ENCODE data around the gene FKBP2.

Gene FKBP2

DNA sequence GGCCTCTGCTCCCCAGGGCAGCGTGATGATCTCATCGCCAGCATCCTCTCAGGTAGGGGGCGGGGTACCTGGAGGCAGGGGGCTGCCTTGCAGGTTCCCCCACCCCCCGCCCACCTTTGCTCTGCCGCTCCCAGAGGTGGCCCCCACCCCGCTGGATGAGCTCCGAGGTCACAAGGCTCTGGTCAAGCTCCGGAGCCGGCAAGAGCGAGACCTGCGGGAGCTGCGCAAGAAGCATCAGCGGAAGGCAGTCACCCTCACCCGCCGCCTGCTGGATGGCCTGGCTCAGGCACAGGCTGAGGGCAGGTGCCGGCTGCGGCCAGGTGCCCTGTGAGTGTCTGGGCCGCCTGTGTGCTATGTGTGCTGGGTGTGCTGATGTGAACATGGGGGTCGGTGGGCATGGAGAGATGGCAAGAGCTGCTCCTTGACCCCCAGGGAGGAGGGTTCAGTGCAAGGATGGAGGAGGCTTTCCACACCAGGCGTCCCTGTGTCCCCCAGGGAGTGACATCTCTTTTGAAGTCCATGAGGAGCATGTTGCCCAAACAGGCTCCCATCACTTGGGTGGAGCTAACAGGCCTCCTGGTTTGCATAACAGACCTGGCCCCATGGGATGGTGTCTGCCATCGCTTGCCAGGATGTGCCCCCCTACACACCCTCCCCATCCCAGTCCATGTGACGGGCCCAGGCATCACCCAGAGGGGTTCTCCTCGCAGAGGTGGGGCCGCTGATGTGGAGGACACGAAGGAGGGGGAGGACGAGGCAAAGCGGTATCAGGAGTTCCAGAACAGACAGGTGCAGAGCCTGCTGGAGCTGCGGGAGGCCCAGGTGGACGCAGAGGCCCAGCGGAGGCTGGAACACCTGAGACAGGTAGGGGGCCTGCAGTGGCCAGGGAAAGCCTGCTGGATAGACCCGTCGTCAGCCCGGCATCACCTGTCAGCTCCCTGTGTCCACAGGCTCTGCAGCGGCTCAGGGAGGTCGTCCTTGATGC is 24.6 kb downstream of the FKBP2 start:
- no peak for FAIRE-seq

DNA sequence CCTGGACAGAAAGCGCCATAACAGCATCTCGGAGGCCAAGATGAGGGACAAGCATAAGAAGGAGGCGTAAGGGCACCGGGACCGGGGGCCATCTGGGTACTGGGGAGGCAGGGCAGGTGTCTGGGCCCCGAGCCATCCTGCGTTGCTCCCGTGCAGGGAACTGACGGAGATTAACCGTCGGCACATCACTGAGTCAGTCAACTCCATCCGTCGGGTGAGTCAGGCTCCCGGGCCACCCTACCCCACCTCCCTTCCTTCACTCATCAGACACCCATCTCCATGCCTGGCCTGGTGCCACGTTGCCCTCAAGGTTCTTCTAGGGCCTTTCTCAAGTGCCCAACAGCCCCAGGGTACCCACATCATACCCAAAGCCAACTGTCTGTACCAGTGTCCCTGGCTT is 25.4 kb downstream of the FKBP2 start:
- FAIRE-seq: no peak

- FAIRE-seq: no peak
These were observed 26.5 kb downstream of the FKBP2 start for GRCh38 chr11:64267207-64267945.

- no peak for FAIRE-seq
These were observed 27.4 kb downstream of the FKBP2 start for GRCh38 chr11:64268025-64268892.

- no peak for FAIRE-seq
These were observed 28.1 kb downstream of the FKBP2 start for GRCh38 chr11:64268893-64269539.

- peak; percentile 97 for FAIRE-seq
These were observed 28.8 kb downstream of the FKBP2 start for GRCh38 chr11:64269540-64270220.

DNA sequence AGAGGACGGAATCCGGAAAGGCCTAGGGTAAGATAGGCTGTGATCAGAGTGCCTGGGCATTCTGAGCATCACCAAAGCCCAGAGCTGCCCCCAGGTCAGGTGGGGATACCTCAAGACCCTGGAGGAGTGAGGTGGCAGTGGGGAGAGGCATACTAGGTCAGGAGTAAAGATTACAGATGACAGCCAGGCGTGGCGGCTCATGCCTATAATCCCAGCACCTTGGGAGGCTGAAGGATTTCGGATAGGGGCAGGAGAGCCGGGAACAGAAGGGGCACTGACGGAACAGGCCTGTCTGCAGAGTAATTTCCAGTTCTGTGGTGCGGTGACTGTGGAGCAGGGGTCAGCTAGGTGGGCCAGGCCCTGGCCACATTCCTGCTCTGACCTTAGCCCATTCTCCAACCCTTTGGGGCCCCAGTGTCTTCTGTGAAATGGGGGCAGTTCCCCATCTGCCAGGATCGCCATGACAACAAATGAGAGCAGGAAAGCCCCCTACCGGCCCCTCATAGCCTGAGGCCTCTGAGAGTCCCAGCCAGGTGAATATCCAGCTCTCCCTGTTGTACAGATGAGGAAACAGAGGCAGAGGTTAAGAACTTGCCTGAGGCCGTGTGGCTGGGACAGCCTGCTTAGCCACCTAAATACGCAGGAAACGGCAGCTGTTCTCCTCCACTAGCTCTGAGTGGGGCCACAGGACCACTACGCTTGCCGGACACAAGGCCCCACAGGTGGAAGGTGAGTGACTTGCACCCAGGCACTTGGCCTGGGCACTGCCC is 34.3 kb downstream of the FKBP2 start:
- FAIRE-seq: no peak

DNA sequence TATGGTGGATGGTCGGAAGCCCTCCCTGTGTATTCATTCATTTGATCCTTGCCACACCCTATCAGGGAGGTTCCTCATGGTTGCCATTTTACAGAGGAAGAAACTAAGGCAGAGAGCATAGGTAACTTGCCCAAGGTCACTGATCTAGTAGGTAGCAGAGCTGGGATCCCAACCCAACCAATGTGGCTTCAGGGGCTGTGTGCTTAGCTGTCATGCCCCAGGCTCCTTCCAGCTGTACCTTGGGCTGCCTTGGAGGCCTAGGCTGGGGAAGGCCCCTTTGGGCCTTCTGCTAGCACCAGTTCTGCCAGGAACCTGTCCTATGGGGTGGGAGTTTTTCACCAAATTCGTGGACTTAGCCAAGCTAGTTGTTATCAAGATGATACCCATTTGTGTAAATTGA is 34.9 kb downstream of the FKBP2 start:
- FAIRE-seq: no peak

DNA sequence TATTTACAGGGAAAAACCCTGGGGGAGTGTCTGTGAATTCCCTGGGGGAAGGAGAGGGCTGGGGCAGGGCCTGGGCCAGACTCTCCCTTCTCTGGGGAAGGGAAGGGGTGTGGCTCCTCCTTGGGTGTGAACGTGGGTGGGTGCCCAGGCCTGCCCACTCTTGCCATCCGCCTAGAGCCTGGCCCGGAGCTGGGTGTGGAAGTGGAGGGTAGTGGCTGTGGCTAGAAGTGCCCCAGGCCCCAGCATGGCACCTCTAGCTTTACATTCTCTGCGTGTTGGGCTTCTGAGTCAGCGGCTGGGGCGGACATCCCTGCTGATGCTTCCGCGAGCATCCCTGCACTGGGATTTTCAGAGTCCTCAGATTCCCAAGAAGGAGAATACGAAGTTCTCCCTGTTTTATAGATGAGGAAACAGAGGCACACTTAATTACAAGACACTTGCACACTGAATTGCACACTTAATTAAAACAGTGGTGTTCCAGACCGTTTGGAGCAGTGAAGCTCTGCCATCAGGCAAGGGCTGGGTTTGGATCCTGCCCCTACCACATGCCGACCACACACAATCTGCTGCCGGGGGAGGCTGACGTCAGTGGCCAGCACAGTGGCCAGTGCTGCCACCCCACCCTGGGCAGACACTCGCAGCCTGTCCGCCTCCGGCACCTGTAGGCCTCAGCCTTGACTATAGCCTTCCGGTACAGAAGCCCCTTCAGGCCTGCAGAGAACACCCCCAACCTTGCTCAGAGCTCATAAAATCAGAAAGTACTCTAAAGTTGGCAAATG is 35.9 kb downstream of the FKBP2 start:
- FAIRE-seq: no peak

DNA sequence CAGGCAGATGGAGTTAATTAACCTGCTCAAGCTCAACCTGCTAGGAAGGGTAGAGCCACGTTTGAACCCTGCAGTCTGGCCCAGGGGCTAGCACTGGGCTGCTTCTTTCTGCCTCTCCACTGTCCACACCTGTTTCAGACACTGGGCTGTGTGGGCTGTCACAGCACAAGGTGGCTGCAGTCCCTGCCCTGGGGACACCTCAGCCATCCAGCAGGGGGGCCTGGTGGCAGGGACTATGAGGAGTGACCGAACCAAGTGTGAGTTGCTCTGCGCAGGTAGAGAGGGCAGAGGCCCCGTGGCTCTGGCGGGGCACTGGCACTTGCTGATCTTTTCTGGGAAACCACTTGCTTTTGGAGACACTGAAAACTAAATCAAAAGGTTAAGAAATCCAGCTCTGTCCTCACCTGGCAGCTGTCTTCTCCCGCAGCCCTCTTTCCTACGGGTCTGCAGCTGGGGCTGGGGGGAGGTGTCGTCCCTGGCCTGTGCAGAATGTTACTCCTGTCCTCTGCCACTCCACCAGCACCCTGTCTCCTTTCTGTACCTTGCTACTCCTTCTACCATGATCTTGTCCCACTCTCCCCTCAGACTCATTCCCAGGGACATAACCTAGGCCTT is 37.8 kb downstream of the FKBP2 start:
- FAIRE-seq: no peak

DNA sequence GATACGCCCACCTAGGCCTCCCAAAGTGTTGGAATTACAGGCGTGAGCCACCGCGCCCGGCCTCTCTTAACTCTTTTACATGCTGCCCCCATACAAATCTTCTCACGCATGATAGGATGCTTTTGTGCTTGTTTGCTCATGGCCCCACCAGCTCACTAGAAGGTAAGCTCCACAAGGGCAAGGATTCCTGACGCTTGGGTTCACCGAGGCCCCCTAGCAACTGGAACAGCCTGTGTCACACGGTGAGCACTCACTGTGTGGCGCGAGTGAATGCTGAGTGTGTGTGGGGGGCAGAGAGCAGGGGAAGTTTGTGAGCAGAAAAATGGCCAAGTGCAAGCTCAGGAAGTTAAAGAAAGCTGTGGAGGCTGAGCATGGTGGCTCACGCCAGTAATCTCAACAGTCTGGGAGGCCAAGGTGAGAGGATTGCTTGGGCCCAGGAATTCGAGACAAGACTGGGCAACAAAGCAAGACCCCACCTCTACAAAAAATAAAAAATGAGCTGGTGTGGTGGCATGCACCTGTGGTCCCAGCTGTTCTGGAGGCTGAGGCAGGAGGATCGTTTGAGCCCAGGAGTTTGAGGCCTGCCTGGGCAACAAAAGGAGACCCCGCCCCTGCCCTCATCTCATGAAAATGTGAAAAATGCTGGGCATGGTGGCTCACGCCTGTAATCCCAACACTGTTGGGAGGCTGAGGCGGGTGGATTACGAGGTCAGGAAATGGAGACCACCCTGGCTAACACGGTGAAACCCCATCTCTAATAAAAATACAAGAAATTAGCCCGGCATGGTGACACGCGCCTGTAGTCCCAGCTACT is 41.3 kb downstream of the FKBP2 start:
- FAIRE-seq: no peak

- FAIRE-seq: no peak
These were observed 42.2 kb downstream of the FKBP2 start for GRCh38 chr11:64283092-64283491.

DNA sequence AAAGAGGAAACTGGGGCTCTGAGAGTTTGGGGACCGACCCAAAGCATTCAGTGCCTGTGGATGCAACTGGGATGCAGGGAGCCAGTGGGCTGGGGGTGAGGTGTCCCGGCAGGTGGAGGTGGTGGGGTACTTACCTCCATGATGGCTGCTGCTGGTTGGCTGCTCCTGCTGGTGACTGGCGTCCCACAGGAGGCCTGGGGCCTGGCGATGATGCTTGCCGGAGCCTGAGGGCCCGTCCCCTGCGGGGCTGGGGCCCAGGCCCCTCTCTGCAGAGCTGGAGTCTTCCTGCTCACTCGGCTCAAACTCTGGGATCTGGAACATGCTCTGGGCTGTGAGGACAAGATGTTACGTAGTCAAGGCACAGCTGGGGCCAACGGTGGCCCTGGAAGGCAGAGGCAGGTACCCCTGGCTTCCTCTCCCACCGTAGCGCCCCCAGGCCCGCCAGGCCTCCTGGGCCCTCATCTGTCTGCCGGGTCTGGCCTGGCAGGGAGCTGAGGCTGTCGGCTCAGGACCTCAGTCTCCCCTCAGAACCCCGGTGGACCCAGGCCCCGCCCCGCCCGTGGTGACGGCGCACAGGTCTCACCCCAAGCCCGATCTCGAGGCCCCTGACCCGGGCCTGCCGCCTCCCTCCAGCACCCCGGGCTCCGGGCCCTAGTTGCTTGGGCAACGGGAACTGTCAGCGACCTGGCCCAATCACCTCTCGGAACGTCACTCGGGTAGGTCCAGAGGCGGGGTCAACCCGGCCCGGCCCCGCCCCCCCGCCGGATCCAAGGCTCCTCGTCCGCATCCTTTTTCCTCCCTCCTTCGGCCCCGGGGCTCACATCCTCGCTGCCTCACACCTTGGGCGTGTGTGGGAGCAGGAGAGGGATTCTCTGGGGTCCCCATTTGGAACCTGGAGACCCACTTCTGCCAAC is 43.4 kb downstream of the FKBP2 start, which contains the start of gene BAD:
Gene BAD, minus strand, starts transcription at position 618 of the 914 bp plus-strand sequence. Its CDS starts 297 bp downstream, at position 321.
- peak; percentile 65 for FAIRE-seq

- FAIRE-seq: no peak
These were observed 44.3 kb downstream of the FKBP2 start, which contains the start of gene GPR137 for GRCh38 chr11:64284962-64285884. TSS of gene GPR137 (plus strand) at chr11:64285848. CDS start at chr11:64286525, 677 bp downstream.

DNA sequence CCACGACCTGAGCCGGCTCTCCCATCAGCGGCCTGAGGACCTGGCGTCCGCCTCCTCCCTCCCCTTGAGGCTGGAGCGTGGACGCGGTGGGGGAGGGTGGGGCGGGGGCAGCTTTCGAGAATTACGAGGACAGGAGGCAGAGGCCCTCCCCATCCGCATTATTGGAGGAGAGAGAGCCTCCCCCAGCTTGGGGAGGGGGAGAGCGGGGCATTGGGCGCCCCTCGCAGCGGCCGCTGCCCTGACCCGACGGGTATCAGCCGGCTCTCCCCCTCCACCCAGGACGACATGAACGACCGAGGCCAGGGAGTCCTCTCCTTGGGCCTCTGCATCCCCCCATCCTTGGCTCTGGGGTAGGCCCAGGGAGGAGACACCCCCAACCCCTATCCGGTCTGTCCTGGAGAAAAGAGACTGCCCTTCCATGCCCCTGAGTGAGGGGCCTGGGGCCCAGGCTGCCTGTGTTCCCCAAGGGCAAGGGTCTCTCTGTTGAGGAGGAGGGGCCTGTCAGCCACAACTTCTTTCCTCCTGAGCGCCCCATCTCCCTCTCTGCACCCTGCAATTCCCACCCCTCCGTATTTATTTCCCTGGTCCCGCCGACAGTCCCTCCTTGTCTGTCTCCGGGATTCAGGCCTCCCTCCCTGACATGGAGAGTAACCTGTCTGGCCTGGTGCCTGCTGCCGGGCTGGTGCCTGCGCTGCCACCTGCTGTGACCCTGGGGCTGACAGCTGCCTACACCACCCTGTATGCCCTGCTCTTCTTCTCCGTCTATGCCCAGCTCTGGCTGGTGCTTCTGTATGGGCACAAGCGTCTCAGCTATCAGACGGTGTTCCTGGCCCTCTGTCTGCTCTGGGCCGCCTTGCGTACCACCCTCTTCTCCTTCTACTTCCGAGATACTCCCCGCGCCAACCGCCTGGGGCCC is 45.2 kb downstream of the FKBP2 start:
- FAIRE-seq: no peak

All from A204.1 (cell line).